GM18511 (cell line): ENCODE measurements around the gene OR5I1.
"Not testable (repeated sequence)": the region's sequence is repeated elsewhere in the genome, so short reads cannot be mapped to it uniquely, and the experiment has no call there.

Source experiments
- ATAC-seq: cut with Tn5 transposase; IDR thresholded peaks from one replicate; pipeline ENCODE4 v1.9.1; 2021; ENCODE audit warnings: mild to moderate bottlenecking, moderate library complexity; ENCODE audit not compliant: unreplicated experiment

OR5I1 gene

GRCh38 chr11:55936300-55936699 is at the start of gene OR5I1:
Gene OR5I1, minus strand, starts transcription at chr11:55936400. Its CDS starts 0 bp downstream, at chr11:55936400.
- no peak for ATAC-seq

- ATAC-seq: no peak
These were observed 34.7 kb upstream of the OR5I1 start for GRCh38 chr11:55970935-55971334.

GRCh38 chr11:55969845-55970244 is 33.6 kb upstream of the OR5I1 start, which contains the start of gene OR10AG1:
Gene OR10AG1, minus strand, starts transcription at chr11:55969945. Its CDS starts 38 bp downstream, at chr11:55969907.
- ATAC-seq: no peak

- no peak for ATAC-seq
These were observed 31.7 kb upstream of the OR5I1 start for GRCh38 chr11:55967914-55968313.

GRCh38 chr11:55966391-55966790 is 30.2 kb upstream of the OR5I1 start:
- no peak for ATAC-seq

GRCh38 chr11:55956521-55956920 is 20.3 kb upstream of the OR5I1 start:
- no peak for ATAC-seq

GRCh38 chr11:55949330-55949729 is 13.1 kb upstream of the OR5I1 start:
- ATAC-seq: no peak

GRCh38 chr11:55942785-55943392 is 6.7 kb upstream of the OR5I1 start:
- no peak for ATAC-seq

GRCh38 chr11:55920537-55920936 is 15.7 kb downstream of the OR5I1 start:
- ATAC-seq: no peak

GRCh38 chr11:55914482-55914881 is 21.7 kb downstream of the OR5I1 start, which contains the start of gene OR5W2:
Gene OR5W2, minus strand, starts transcription at chr11:55914582. Its CDS starts 0 bp downstream, at chr11:55914582.
- no peak for ATAC-seq

- no peak for ATAC-seq
These were observed 33.9 kb downstream of the OR5I1 start for GRCh38 chr11:55902308-55902707.

- ATAC-seq: no peak
These were observed 41.0 kb downstream of the OR5I1 start for GRCh38 chr11:55895216-55895615.

- not testable (repeated sequence) for ATAC-seq
These were observed 50.7 kb downstream of the OR5I1 start for GRCh38 chr11:55885481-55885880.
